ENCODE data around the gene CDC40.

CDC40 gene

DNA sequence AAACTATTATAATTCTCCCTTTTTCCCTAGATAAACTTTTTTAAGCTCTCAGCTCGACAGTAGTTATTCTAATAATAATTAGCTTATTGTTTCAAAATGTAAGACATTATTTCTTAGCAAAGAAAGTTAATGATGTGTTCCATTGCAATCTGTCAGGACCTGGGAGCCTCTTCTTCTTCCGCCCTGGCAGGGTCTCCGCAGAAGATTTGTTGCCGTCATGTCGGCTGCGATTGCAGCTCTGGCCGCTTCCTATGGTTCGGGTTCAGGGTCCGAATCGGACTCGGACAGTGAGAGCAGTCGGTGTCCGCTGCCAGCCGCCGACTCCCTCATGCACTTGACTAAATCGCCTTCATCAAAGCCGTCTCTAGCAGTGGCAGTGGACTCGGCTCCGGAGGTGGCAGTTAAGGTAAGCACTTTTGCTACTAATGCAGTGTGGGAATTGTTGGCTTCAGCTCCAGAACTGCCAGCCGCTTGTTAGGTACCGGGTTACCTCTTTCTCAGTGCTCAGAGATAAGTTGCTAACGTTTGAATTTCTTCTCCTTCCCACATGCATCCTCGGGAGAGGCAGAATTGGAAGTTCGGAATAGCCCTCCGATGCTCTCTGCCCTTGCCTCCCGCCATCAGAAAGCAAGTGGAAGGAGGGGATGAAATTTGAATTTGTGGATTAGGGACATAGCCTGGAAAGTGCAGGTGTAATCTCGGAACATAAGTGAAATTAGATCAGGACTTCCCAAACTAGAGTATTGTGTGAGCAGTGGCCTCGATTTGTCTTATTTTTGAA lies at the start of gene CDC40:
TSS of gene CDC40 (plus strand) at position 200 of the 781 bp plus-strand sequence. CDS start at position 218, 18 bp downstream.
- peaks cover 2% of the 10 kb centered on the region for H3K36me3 ChIP-seq (ENCODE audit: control insufficient read depth, insufficient read depth, low read length)
- H3K27me3 ChIP-seq (ENCODE audit: control insufficient read depth, insufficient read depth, low read length), result no peaks in the 10 kb centered on the region
- peak within 1 kb of the TSS; percentile 94 for H3K4me3 ChIP-seq (ENCODE audit: low read length)
- H3K4me1 ChIP-seq (ENCODE audit: control insufficient read depth, insufficient read depth, low read length), result peaks cover 10% of the 10 kb centered on the region
- peak within 1 kb of the TSS; percentile 64 for H3K9ac ChIP-seq (ENCODE audit: low read length)
- H3K27ac ChIP-seq (ENCODE audit: low read depth, low read length), result peak within 1 kb of the TSS; percentile 88

DNA sequence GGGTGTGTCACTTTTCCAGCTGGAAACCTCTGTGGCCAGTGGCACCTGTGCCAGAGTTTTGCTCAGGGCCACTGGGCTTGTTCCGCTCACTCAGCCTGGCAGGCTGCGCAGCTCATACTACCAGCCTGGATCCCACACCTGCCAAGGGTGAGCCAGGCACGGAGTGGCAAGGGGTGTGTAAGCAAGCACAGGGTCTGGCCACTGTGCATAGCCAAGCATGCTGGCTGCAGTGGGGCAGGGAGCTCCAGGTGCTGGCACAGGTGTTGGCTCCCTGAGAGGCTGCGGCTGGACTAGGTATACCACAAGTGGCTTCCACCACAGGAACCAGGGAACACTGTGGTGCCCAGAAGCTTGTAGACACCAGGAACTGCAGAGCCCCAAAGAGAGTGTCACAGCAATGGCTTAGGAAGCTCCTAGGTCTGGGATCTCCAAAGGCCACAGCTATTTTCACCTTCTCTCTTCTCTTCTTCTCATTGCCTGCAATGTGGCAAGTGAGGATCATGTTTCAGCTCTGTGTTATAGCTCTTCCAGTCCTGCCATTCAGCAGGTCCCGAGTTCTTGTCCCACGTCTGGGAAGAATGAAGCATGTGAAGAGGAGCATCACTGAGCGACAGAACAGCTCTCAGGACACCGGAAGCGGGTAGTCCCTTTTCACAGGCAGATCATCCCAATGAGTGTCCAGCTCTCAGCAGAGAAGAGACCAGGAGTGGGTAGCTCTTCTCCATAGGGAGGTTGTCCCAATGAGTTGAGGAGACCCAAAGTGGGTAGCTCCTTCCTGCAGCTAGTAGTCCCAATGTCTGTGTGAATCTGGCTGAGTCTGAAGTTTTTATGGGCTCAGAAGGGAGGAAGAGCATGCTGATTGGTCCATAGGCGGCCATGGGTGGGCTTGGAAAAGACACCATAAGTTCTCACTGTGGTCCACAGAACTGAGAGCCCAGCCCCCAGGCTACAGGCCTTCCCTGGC lies 42.0 kb upstream of the CDC40 start:
- Histone ChIP-seq H3K36me3 (ENCODE audit: control insufficient read depth, insufficient read depth, low read length) (no peaks in the 10 kb centered on the region), H3K27ac (ENCODE audit: low read depth, low read length) (no peak overlapping the region), H3K9ac (ENCODE audit: low read length) (no peak overlapping the region), H3K4me3 (ENCODE audit: low read length) (no peak overlapping the region), H3K27me3 (ENCODE audit: control insufficient read depth, insufficient read depth, low read length) (no peaks in the 10 kb centered on the region), H3K4me1 (ENCODE audit: control insufficient read depth, insufficient read depth, low read length) (no peaks in the 10 kb centered on the region)

DNA sequence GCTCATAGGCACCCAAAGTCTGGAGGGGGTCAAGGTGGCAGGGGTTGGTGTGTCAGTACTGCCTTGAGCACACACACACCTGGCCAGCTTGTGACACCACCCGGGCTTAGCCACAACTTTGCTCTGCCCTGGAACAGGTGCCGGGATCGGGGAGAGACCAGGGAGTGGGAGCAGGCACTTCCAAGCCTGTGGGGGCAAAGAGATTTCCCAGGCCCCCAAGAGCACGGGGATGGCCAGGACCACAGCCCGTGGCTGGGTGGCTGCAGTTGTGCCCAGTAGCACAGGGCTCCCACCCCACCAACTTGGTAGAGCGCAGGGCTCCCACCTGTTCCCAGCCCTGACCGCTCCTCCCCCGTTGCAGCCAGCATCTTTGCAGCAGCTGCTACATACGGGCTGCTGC lies 41.2 kb upstream of the CDC40 start:
- H3K27ac ChIP-seq (ENCODE audit: low read depth, low read length), result no peak overlapping the region
- no peaks in the 10 kb centered on the region for H3K27me3 ChIP-seq (ENCODE audit: control insufficient read depth, insufficient read depth, low read length)
- H3K4me3 ChIP-seq (ENCODE audit: low read length), result no peak overlapping the region
- H3K4me1 ChIP-seq (ENCODE audit: control insufficient read depth, insufficient read depth, low read length), result no peaks in the 10 kb centered on the region
- H3K9ac ChIP-seq (ENCODE audit: low read length), result no peak overlapping the region
- no peaks in the 10 kb centered on the region for H3K36me3 ChIP-seq (ENCODE audit: control insufficient read depth, insufficient read depth, low read length)

DNA sequence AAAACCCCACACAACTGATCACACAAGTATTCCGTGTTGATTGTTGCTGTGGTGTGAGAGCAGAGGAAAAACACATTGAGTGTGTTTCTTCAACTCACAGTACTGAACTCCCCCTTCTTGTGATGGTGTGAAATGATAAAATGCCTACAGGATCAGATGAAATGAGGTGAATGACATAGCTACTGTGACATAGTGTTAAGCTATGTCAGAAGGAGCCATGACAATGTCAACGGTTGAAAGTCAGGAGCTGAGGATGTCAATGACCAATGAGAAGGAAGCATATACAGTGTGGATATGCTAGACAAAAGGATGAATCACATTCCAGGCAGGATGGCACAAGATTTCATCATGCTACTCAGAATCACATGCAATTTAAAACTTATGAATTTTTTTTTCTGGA lies 39.6 kb upstream of the CDC40 start:
- Histone ChIP-seq H3K27me3 (ENCODE audit: control insufficient read depth, insufficient read depth, low read length) (no peaks in the 10 kb centered on the region), H3K4me3 (ENCODE audit: low read length) (no peak overlapping the region), H3K4me1 (ENCODE audit: control insufficient read depth, insufficient read depth, low read length) (no peaks in the 10 kb centered on the region), H3K36me3 (ENCODE audit: control insufficient read depth, insufficient read depth, low read length) (no peaks in the 10 kb centered on the region), H3K9ac (ENCODE audit: low read length) (no peak overlapping the region), H3K27ac (ENCODE audit: low read depth, low read length) (no peak overlapping the region)

DNA sequence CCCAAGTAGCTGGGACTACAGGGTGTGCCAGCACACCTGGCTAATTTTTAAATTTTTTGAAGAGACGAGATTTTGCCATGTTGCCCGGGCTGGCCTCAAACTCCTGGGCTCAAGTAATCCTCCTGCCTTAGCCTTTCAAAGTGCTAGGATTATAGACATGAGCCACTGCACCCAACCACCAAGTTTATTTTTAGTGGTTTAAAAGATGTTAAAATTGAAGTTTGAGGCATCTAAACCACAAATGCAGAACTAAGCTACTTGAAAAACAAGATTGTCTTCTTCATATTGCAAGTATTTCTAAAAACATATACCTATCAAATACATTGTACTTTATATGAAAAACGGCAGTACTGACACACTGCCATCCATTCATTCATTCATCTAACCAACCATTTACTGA lies 32.4 kb upstream of the CDC40 start:
- Histone ChIP-seq H3K4me1 (ENCODE audit: control insufficient read depth, insufficient read depth, low read length) (no peaks in the 10 kb centered on the region), H3K27ac (ENCODE audit: low read depth, low read length) (no peak overlapping the region), H3K36me3 (ENCODE audit: control insufficient read depth, insufficient read depth, low read length) (no peaks in the 10 kb centered on the region), H3K4me3 (ENCODE audit: low read length) (no peak overlapping the region), H3K27me3 (ENCODE audit: control insufficient read depth, insufficient read depth, low read length) (no peaks in the 10 kb centered on the region), H3K9ac (ENCODE audit: low read length) (no peak overlapping the region)

DNA sequence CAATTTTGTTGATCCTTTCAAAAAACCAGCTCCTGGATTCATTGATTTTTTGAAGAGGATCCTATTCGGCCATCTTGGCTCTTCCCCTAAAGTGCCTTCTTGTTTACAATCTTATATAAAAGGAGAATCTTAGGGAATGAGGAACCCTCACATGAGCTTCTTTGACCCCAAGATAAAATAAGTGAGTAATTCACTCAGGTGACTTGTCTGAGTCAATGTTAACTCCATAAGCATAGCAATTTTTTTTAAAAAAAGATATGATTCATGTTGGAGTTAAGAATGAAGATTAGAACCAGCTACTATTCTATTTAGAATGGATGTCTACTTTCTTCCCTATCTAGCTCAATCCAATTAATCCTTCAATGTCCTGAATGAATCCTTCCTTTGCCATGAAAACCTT lies 21.7 kb upstream of the CDC40 start:
- Histone ChIP-seq H3K27me3 (ENCODE audit: control insufficient read depth, insufficient read depth, low read length) (no peaks in the 10 kb centered on the region), H3K4me1 (ENCODE audit: control insufficient read depth, insufficient read depth, low read length) (no peaks in the 10 kb centered on the region), H3K36me3 (ENCODE audit: control insufficient read depth, insufficient read depth, low read length) (no peaks in the 10 kb centered on the region), H3K4me3 (ENCODE audit: low read length) (no peak overlapping the region), H3K9ac (ENCODE audit: low read length) (no peak overlapping the region), H3K27ac (ENCODE audit: low read depth, low read length) (no peak overlapping the region)

DNA sequence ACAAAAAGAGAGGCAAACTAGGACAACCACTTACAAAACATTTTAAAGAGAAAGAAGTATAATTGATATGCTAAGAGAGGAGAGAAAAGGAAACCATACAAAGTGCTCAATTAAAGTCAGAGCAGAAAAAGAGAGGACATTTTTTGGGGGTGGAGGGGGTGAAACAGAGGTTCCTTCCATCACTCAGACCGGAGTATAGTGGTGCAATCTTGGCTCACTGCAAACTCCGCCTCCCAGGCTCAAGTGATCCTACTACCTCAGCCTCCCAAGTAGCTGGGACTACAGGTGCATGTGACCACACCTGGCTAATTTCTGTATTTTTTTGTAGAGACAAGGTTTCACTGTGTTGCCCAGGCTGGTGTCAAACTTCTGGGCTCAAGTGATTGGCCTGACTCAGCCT lies 10.1 kb upstream of the CDC40 start:
- Histone ChIP-seq H3K4me3 (ENCODE audit: low read length) (no peak overlapping the region), H3K36me3 (ENCODE audit: control insufficient read depth, insufficient read depth, low read length) (no peaks in the 10 kb centered on the region), H3K27me3 (ENCODE audit: control insufficient read depth, insufficient read depth, low read length) (no peaks in the 10 kb centered on the region), H3K9ac (ENCODE audit: low read length) (no peak overlapping the region), H3K27ac (ENCODE audit: low read depth, low read length) (no peak overlapping the region), H3K4me1 (ENCODE audit: control insufficient read depth, insufficient read depth, low read length) (no peaks in the 10 kb centered on the region)

DNA sequence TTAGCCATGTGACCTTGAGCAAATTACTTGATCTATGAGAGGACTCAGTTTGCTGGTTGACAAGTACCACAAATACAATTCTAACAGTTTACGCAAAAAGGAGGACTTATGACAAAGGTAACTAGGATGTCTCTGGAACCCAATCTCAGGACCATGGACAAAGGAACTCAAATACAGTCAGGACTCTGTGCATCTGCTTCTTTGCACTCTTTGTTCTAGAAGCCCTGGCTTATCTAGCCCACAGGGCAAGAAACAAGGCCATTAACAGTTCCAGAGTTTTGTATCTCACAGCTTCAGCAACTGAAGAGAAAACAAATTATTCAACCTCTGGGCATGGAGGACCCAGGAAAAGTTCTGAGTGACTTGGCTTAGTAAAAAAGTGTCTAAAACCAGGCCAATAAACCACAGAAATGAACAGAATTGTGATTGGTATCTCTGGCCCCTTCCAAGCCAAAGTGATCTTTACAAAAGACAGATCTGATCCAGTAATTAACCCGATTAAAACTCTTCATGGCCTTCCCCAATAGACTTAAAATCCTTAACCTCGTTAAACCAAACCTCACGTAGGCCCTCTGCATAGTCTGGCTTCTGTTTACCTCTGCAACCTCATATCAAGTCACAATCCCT lies 6.6 kb upstream of the CDC40 start:
- Histone ChIP-seq H3K9ac (ENCODE audit: low read length) (no peak overlapping the region), H3K4me1 (ENCODE audit: control insufficient read depth, insufficient read depth, low read length) (no peaks in the 10 kb centered on the region), H3K27me3 (ENCODE audit: control insufficient read depth, insufficient read depth, low read length) (no peaks in the 10 kb centered on the region), H3K27ac (ENCODE audit: low read depth, low read length) (no peak overlapping the region), H3K36me3 (ENCODE audit: control insufficient read depth, insufficient read depth, low read length) (no peaks in the 10 kb centered on the region), H3K4me3 (ENCODE audit: low read length) (no peak overlapping the region)

DNA sequence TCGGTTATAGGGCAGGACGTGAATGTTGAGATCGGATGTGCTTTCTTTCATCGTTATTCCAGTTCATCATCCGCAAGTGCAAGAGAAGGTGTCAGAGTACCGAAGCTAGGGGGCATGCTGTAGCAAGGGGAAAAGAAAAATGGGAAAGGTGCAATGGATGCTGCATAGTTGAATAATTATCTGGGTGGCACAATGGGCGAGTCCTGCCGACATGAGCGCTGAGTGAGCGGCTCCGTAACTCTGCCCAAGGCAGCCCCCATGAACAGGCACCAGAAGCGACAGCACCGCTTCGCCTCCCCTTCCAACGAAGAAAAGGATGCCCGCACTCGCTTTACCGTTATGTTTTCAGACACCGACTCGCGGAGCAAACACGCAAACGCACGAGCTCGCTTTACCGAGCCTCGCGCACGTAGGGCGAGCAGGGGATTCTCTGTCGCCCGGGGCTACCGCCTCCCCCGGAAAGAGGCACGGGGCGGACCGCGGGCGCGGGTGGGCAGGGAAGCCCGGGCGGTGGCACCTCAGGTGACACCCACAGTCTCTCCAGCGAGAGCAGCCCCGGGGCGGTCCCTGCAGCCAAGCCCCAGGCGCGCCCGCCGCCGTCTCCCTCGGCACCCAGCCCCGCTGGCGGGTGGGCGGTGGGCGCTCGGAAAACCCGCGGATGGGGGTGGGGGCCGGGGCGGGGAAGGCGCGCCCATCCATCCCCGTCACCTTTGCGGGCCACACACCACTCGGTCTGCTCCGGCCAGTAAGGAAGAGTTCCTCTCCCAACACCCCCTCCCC lies 1.4 kb upstream of the CDC40 start:
- H3K36me3 ChIP-seq (ENCODE audit: control insufficient read depth, insufficient read depth, low read length), result peaks cover 2% of the 10 kb centered on the region
- peaks cover 10% of the 10 kb centered on the region for H3K4me1 ChIP-seq (ENCODE audit: control insufficient read depth, insufficient read depth, low read length)
- peak overlapping the region; percentile 64 for H3K9ac ChIP-seq (ENCODE audit: low read length)
- H3K4me3 ChIP-seq (ENCODE audit: low read length), result peak overlapping the region; percentile 89
- H3K27me3 ChIP-seq (ENCODE audit: control insufficient read depth, insufficient read depth, low read length), result no peaks in the 10 kb centered on the region
- H3K27ac ChIP-seq (ENCODE audit: low read depth, low read length), result peak overlapping the region; percentile 88

DNA sequence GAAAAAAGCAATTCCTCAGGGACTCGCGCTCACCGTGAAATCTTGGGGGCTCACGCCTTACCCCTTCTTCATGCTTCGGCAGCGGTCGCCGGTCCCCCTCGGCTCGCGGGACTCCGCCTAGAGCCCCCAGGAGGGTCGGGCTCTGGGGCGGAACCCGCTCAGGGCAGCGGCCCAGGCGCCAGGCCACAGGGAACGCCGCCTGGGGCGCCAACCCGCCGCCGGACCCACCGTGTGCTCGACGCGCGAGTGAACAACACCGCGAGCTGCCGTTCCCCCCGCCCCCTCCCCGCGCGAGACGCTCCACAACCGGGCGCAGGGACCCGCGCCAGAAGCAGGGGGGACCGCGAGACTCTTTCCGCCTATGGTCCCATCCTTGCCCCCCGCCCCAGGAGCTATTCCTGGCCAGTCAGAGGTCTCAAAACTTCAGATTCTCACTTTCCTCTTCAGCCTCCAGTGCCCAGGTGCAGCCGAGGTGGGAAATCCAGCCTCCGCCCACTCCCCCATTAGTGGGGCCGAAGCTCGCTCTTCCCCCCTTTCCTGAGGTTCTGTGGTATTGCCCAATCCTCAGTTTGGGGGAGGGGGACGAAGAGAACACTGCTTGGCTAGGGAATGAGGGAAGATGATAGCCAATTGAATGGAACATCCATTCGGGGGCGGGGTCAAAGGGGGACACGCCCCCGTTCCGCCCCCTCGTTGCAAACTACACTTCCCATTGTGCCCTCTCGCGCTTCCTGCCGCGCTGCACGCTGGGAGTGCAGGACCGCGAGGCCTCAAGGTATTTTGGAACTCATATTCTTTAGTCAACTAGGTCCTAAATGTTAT lies 610 bp upstream of the CDC40 start, which contains the start of gene WASF1:
TSS of gene WASF1 (minus strand) at position 265 of the 822 bp plus-strand sequence. CDS start 52,069 bp downstream, outside the sequence.
- H3K9ac ChIP-seq (ENCODE audit: low read length), result peak within 1 kb of the TSS; percentile 64
- H3K27ac ChIP-seq (ENCODE audit: low read depth, low read length), result peak within 1 kb of the TSS; percentile 88
- peaks cover 2% of the 10 kb centered on the region for H3K36me3 ChIP-seq (ENCODE audit: control insufficient read depth, insufficient read depth, low read length)
- no peaks in the 10 kb centered on the region for H3K27me3 ChIP-seq (ENCODE audit: control insufficient read depth, insufficient read depth, low read length)
- peaks cover 10% of the 10 kb centered on the region for H3K4me1 ChIP-seq (ENCODE audit: control insufficient read depth, insufficient read depth, low read length)
- peak within 1 kb of the TSS; percentile 94 for H3K4me3 ChIP-seq (ENCODE audit: low read length)
